Thyroid gland (tissue), 4 donors: ENCODE measurements around the gene MGAT5B. TPM values are rescaled to one million over a fixed set of nuclear protein-coding genes. Genes with fewer than 3 reads are reported as not detected.
A peak's percentile ranks its signal among the peaks of the same experiment; 100 is the strongest.

ENCODE experiments used
- DNase-seq, 2 donors: peaks; one replicate each; pipeline ENCODE4 v3.0.0-alpha.2; 2019
- H3K27ac ChIP-seq, 3 donors: fragments of 200-600 bp; sonication (generic); 1 replicate in 2 of 3; 2 replicates in 1 of 3; pipeline ENCODE4 v1.5.1; 2016 to 2019; ENCODE audit warnings: mild to moderate bottlenecking in 1 of 3, moderate library complexity in 1 of 3
- H3K27me3 ChIP-seq: fragments of 200-600 bp; sonication (generic); one replicate; pipeline ENCODE4 v1.5.1; 2019
- H3K36me3 ChIP-seq, 2 donors: fragments of 200-600 bp; sonication (generic); one replicate each; pipeline ENCODE4 v1.5.1; 2016 to 2019
- H3K4me1 ChIP-seq, 2 donors: fragments of 200-600 bp; sonication (generic); one replicate each; pipeline ENCODE4 v1.5.1; 2017 to 2019
- H3K4me3 ChIP-seq, 3 donors: fragments of 200-600 bp; sonication (generic); replicated peaks in 1 of 3; 1 replicate in 2 of 3; 2 replicates in 1 of 3; pipeline ENCODE4 v1.5.1; 2016; ENCODE audit warnings: mild to moderate bottlenecking in 1 of 3
- H3K9me3 ChIP-seq: fragments of 200-600 bp; sonication (generic); one replicate; pipeline ENCODE4 v1.5.1; 2017
- CTCF ChIP-seq, 6 experiments: fragments of 200-600 bp in 3 of 6; fragments of 450-650 bp in 3 of 6; sonication (generic) in 3 of 6; IDR thresholded peaks; one replicate each; pipeline ENCODE4 v1.5.1; 2016 to 2019; ENCODE audit warnings: antibody characterized with exemption in 6 of 6, mild to moderate bottlenecking in 2 of 6, inconsistent platforms in 1 of 6, moderate library complexity in 1 of 6
- POLR2A ChIP-seq, 2 donors: fragments of 450-650 bp; IDR thresholded peaks; one replicate each; pipeline ENCODE4 v1.6.1; 2017; ENCODE audit warnings: antibody characterized with exemption in 2 of 2, mild to moderate bottlenecking in 2 of 2, moderate library complexity in 1 of 2
- WGBS, 2 donors: methylation state at CpG; one replicate each; pipeline ENCODE4 v1.1.5; 2017; 5-methylcytosine and 5-hydroxymethylcytosine counted together
- intact Hi-C: fragments of 100-400 bp; cut with DNase I; formaldehyde crosslinking; loops from one replicate; pipeline ENCODE4 v1.15.1; 2023
- total RNA-seq, 4 donors: library from RNA; depleted of rRNA; stranded (reverse); fragments of >200 nt; gene quantifications; one replicate each; pipeline ENCODE4 v1.2.3, GENCODE V29; 2016

Gene MGAT5B
- total RNA-seq, 4 donors from 2014 or later, result 0.22 to 7.4 (median 0.73) TPM; not detected in 1

- DNase-seq, result no peak
- Histone ChIP-seq H3K4me3 (no peak overlapping the region), H3K9me3 (no peaks in the 10 kb centered on the region), H3K27me3 (no peaks in the 10 kb centered on the region), H3K4me1 (no peaks in the 10 kb centered on the region), H3K27ac (no peak overlapping the region), H3K36me3 (no peaks in the 10 kb centered on the region)
- TF ChIP-seq POLR2A (IDR thresholded peaks at IDR 0.05) (no peak), CTCF (IDR thresholded peaks at IDR 0.05) (no peak)
- intact Hi-C loops, result no loop called here
- 95% methylated on average over 3 of the region's 3 CpGs for WGBS, 2 donors
Observed at GRCh38 chr17:76907352-76907751, 39.1 kb downstream of the MGAT5B start.

- 16 to 30% methylated on average over 11 to 13 of the region's 13 CpGs for WGBS, 2 donors
- Histone ChIP-seq H3K9me3 (no peaks in the 10 kb centered on the region), H3K4me3 (no peak overlapping the region), H3K36me3 (no peaks in the 10 kb centered on the region), H3K27me3 (no peaks in the 10 kb centered on the region), H3K4me1 (no peaks in the 10 kb centered on the region), H3K27ac (no peak overlapping the region)
- peak; percentile 61 to 77 for DNase-seq
- intact Hi-C loops, result no loop called here
- TF ChIP-seq POLR2A (IDR thresholded peaks at IDR 0.05), result no peak
- TF ChIP-seq CTCF (IDR thresholded peaks at IDR 0.05), result no peak
Observed at GRCh38 chr17:76909971-76910760, 42.0 kb downstream of the MGAT5B start.

DNA sequence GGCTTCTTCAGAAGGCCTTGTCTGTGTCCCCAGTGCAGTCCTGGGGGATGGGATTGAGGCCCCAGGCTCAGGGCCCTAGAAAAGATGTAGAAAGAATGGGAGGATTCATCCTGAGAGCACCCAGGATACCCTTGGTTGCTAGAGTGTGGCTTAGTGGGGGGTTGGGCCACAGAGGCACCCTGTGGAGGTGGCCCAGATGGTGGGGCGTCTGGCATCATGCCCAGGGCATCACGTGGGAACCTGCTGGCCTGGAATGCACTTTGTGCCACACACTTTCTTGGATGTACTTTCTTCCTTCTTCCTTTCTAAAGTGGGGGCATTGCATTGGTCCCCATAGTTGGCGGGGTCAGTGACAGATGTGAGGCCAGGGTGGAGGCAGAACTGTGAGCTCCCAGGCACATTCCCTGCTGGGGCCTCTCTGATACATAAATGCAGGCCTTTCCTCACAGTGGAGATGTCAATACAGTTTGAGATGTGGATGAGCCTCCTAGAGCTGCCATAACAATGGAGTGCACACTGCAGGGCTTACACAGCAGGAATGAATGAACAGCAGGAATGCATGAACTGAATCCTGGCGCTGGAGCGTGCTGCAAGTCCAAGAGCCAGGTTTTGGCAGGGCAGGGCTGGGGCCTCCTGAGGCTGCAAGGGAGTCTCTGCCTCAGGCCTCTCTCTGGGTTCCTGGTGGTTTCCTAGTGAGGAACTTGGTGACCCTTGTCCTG lies 43.3 kb downstream of the MGAT5B start:
- no peak overlapping the region for H3K4me3 ChIP-seq
- intact Hi-C loops, result no loop called here
- H3K27me3 ChIP-seq, result no peaks in the 10 kb centered on the region
- H3K27ac ChIP-seq, result no peak overlapping the region
- 53 to 62% methylated on average over 3 to 5 of the region's 5 CpGs for WGBS, 2 donors
- TF ChIP-seq CTCF (IDR thresholded peaks at IDR 0.05), result no peak
- TF ChIP-seq POLR2A (IDR thresholded peaks at IDR 0.05), result no peak
- no peaks in the 10 kb centered on the region for H3K36me3 ChIP-seq
- DNase-seq, result no peak
- no peaks in the 10 kb centered on the region for H3K9me3 ChIP-seq
- H3K4me1 ChIP-seq, result no peaks in the 10 kb centered on the region

DNA sequence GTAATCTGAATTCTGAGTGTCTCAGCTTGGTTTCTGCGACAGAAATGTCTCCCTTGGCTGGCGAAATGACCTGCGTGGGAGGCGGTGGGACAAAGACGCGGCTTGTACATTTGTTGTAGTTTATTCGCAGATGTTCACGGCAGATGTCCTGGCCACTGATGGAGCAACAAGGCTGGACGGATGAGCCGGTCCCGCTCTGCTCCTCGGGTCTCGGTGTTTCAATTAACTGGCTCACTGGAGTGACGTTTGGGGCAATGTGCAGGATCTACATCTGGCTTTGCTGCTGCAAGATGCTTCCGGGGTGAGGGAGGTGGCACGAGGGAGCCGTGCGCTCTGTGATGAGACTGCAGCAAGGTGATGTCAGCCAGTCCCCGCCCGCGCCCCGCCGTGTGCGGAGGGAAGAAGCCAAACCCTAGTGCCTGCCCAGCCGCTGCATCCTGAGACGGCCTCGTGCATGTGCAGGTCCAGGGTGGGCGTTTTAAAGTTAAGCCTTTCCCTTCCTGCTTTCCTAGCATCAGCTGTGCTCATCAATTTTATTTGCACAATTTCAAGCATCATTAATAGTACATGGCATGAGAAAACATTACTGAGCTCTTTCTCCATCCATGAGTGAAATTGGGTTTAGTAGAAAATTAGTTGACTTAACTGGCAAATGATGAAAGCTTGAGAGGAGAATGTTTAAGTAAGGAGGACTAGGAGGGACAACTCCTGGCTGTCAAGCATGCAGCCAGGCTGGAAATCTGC lies 44.4 kb downstream of the MGAT5B start:
- TF ChIP-seq CTCF (IDR thresholded peaks at IDR 0.05), result no peak
- TF ChIP-seq POLR2A (IDR thresholded peaks at IDR 0.05), result no peak
- 92 to 93% methylated on average over 18 to 28 of the region's 28 CpGs for WGBS, 2 donors

More for the DNA sequence above, 44.4 kb downstream of the MGAT5B start:
- Histone ChIP-seq H3K9me3 (no peaks in the 10 kb centered on the region), H3K27me3 (no peaks in the 10 kb centered on the region), H3K4me1 (no peaks in the 10 kb centered on the region), H3K4me3 (no peak overlapping the region), H3K36me3 (no peaks in the 10 kb centered on the region), H3K27ac (no peak overlapping the region)
- intact Hi-C loops, result no loop called here
- DNase-seq, result no peak
